GM21423 (cell line): Measurements from ENCODE around the gene TMEM131.

Source experiments
- ATAC-seq: cut with Tn5 transposase; IDR thresholded peaks from one replicate; pipeline ENCODE4 v1.9.1; 2021; ENCODE audit warnings: mild to moderate bottlenecking, moderate library complexity; ENCODE audit not compliant: unreplicated experiment

Gene TMEM131

DNA sequence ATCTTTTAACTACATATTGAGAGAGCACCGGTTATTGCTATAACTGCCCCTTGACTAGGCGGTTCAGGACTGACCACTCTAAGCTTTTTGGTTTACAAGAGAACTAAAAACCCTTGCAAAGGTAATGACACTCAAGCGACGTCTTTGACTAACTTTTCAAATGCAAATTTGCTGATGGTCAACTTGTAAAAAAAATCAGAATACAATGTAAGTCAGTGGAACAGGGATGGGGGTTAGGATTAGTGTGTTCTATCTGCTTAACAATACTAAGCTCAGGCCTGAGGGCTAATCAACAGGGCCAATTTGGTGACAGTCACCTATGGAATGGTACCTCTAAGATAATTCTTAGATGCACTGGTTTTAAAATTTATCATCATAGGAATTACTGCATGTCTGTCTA lies 225.3 kb downstream of the TMEM131 start:
- no peak for ATAC-seq

DNA sequence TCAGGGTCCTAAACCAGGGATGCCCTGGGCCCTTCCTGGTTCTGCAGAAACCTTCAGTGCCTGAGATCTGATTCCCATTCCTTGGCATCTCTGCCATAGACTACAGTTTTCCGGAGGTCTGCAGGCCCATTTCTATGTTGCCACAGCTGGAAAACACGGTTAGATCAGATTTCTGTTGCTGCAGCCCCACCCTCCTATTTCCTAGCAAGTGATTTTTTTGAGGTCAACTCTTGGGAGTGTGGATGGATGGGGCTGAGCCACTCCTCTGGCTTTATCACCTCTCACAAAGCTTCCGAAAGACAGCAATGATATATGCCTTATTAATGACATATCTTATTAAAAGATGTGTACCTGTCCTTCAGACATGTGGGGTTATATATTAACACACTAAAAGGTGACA lies 226.0 kb downstream of the TMEM131 start:
- no peak for ATAC-seq

DNA sequence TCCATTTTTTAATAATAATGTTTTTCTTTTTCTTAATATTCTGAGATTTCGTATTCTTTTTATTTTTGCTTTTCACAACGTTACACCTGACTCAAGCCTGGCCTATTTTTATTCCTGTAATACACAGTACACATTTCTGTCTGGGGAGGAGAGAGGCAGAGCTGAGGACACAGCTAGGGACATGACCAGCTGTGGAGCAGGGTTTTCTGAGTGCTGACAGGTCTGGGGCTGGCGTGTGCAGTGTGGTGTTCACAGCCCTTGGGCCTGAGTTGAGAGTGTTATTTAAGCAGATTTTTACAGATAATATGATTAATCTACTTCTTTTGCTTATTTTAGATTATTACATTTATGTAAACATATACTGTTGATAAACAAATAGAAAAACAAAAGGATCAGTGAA lies 226.4 kb downstream of the TMEM131 start:
- no peak for ATAC-seq

DNA sequence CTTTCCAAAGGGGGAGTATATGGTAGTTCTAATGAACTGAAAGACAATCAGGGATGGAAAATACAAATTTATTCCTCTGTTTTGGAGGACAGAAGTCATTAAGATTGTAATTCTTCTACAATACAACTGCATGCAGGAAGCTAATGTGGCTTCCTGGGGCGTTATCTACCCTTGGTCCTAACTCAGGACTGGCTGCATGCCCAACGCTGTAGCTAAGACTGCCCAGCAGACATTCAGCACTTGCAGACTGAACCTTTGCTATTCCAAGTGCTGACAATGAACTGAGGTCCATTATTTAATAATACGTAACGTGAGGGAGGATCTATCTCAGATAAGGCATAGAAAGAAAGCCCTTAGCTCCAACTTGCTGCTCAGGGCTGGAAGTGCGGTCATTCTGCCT lies 229.2 kb downstream of the TMEM131 start:
- no peak for ATAC-seq

DNA sequence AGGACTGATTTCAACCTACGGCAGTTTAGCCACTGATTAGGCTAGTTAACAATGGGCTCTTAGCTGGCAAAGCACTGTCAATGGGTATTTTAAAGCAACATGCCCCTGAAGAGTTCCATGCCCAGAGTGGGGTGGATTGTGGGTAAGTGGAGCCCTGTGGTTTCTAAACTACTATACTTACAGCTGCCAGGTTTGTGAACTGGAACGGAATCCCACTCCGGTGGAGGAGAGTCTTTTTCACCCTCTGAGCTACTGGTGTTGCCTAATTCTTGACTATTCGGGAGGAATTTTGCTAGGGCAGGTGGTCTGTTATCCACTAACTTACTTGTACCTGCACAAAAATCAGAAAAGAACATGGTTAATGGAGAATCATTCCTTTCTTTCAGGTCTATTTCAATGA lies 229.8 kb downstream of the TMEM131 start:
- ATAC-seq: no peak

DNA sequence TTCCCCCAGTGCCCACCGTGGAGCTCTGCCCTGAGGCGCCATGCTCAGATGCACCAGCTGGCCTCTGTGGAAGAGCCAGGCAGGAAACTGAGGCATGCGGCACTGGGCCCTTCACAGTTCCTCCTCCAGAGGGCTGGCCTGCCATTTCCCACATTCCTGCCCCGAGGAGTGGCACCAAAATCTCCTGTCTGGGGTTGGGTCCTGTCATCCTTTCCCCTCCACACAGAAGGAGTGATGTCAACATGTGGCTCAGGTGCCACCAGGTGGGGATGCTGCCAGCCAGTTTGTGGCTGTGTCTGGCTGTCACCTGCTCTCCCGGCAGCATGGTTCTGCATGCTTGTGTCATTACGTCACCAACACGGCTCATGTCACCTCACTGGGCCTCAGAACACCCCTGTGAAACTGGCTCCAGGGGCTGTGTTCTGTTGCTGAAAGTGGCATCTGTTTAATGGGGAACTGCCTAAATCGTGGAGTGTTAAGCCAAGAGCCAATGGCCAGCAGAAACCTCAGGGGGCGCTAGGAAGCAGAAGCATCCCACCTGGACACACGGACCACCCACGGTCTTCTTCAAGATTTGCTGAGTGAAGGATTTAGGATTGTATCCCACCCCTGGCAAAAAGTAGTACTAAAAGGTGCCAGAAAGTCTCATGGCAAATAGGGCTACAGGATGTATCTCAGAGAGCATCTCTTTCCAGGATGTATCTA lies 231.0 kb downstream of the TMEM131 start:
- no peak for ATAC-seq

DNA sequence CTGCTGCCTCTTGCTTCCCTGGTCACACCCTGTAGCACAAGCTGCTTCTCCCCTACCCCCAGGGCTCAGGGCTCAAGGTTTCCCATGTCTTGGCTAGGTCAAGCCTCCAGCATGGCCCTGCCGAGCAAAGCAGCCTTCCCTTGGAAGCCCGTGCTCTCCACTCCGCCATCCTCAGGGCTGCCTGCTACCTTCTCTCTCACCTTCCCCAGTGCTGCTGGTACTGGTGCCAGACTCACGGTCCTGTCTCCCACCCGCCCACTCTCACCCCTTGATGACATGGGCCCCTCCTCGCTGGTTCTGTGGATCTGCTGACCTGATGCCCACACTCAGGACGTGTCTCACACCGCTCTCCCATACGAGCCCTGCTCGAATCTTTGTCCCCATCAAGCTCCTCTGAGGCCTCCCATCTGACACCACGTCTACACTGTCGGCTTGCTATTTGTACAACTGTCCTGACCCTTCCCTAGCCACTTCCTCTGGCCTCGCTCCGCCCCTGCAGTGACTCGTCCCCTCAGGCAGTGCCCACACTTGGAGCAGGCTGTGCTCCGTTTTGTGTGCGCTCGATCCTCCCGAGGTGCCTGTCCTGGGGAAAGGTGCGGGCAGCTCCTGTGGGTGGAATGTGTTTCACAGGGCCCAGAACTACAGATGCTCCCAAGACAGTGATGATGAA lies 232.4 kb downstream of the TMEM131 start:
- ATAC-seq: no peak

DNA sequence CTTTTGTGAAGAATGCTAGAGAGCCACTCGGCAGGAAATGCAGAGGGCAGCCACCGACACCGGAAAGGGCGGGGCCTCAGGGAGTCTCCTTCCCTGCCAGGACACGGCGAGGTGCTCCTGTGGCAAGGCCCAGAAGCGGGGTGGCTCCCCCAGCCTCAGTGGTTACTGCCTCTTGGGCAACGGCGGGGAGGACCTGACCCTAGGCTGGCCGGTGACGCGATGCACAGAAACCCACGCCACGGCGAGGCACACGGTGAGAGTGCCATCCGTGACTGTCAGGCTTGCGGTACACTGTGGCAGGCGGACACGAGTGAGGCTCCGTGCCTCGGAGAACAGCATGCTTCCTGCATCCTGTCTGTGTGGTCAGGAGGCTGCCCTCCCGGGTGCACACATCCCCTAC lies 234.6 kb downstream of the TMEM131 start:
- ATAC-seq: no peak

DNA sequence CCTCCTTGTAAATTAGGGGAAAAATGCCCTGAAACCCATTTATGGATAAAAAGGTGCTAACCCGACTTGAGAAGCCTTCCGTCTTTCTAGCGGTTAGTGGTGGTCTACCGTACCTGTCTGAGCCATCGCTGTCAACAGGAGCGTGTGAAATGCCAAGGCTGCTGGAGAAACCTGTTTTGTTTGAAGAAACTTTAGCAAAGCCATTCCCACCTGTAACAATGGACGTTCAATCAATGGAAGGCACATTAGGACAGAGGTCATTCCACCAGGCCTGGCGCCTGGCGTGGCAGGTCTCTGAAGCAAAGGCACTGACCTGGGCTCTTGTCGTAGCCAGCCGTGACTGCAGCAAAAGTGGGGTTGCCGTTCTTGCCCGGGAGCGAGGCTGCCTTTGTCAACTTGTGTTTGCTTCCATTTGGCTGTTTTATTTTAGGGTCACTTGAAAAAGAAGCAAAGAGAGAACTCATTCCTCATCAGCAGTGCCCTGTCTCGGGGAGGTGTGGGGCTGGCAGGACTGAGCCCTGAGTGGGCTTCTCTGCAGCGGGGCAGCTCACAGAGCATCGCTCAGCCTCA lies 235.2 kb downstream of the TMEM131 start:
- ATAC-seq: no peak

DNA sequence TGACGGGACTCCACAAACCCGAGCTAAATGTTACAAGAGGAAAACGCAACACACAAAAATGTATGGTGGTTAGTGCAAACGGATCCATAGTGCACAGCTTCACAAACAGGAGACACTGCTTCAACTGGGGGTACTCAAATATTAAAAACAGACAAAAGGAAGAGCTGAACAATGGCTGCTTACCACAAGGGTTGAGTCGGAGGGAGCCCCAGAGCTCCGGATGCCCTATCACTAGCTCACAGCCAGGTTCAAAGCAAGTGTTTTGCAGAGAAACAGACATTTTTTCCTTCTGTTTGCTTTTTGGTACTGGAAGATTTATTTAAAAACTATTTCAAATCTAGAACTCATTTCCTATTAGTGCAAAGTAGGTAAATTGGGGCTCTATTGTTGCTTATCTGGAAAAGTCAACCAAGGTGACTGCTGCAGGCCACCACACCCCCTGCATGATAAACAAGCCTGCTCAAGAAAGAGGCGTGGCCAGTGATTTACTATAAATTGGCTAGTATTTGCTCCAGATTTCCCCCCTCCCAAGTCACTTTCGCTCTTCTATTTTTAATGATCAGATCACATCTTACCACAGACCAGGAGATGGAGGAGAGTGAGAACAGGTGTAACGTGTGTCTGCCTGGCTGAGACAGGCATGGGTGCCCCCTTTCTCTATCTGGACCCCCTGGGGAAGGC lies 235.9 kb downstream of the TMEM131 start:
- no peak for ATAC-seq

DNA sequence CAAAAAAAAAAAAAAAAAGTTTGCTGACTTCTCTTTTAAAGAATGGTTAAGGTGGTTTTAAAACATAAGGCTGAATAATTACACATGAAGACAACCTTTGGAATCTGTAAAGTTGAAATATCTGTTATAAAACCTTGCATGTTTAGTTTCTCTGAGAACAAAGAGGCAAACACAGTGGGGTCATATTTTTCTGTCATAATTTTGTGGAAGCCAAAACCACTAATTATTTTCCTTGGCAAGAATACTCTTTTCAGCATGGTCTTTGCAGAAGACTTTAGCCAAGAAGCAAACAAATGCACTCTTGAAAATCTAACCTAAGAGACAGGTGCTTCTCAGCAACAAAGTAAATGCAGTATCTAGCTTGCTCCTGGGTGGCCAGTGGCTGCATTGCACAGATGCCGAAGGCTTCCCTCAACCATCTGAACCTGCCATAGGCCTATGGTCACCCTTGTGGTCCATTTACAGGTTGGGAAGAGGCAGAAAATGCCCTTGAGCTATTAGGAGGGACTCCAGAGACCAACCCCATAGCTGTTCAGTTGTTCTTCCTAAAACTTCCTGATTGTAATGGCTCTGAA lies 237.5 kb downstream of the TMEM131 start:
- no peak for ATAC-seq

DNA sequence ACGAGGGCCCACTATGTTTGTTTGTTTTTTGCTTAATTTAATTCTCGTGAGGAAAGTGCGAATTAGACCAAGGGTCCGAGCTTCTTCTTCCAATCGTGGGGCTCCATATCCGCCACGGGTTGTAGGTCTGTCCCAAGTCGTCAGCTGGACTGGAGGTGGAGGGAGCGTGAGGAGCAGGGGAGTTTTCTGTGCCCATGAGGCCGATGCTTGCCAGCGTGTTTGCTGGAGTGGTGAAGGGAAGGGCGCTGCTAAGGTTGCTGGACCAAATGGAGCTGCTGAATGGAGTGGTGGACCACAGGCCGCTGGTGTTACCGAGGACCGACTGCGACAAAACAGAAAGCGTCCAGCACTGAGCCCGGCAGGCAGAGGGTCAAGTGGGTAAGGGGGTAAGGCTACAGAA lies 238.7 kb downstream of the TMEM131 start:
- ATAC-seq: no peak

DNA sequence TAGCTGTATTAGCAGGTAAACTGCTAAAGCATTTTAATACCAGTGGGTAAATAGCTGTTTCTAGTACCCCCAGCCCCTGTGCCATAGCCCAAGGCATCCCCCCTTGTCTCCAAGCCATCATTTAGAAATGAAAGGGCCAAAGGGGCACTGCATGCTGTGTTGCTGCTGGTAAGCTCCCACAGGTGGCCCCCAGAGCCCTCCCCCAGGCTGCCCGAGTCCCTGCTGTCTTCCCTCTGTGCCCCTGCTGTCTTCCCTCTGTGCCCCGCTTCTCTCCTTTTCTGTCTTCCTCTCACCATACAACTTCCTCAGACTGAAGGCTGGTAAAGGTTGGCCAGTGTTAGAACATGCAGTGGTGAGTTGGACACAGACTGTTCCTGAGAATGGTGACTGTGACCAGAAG lies 240.3 kb downstream of the TMEM131 start:
- no peak for ATAC-seq

DNA sequence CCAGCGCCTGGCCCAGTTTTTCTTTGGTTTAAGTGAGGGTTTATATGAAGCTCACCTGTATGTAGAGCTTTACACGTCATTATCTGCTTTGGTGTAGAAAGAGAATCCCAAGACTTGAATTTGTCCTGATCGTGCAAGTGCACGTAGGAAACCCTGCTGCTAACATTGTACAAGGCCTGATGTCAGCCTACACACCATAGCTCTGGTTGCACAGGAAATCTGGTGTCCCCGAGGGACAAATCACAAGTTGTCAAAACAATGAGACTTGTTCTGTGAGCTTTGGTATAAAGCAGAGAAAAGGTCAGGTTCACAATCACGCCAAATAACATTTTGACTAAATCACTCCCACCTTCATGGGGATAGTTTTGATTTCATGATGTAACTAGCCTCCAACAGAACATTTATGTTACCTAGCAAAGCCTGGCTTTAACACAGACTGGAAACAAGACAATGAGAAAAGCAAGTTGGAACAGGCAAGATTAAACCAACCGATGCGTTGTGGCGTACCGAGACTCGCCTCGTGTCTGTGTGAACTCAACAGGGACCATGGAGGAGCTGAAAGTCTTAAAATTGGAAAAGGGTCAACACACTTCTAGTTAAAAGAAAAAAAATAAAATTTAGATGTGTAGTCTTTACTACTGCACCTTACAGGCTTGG lies 240.9 kb downstream of the TMEM131 start:
- no peak for ATAC-seq

DNA sequence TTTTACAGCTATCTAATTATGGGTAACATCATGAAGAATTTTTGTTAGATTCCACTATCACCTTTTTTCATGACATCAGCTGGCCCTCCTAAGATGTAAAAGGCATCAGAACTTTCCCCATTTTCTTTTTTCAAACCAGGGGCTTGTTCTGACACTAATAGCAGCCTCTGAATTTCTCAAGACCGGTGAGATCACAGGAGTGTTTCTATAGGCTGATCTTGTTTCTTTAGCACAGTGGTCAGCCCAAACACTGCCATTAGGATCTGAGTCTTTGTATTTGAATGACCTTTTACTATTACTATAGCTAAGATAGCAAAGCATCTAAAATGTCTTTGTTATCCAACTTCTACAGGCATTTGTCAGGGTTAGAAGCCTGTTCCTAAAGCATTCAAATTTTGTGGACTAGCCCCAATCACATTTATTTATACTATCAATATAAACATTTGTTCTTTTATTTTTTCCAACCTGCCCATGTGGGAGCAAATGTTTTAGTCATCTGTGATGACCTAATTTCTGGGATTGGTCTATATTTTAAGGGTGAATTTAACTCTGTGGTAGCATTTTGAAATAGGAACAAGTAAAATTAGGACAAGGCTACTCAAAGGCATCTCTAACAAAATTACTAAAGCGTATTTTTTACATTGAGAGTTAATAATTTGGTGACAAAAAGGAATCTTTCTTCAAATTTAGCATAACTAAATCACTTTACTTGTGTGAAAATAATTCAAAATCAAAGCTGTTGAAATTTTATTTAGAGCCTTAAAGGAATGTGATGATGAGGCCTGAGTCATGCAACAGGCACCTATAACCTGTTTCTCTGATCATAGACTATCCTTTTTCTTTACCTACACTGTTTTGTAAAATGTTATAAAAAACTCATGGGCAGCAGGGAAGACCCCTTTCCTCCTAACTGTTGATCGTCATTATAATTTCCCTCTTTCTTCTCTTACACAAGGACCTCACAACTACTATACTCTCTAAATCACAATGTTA lies 243.1 kb downstream of the TMEM131 start:
- no peak for ATAC-seq

DNA sequence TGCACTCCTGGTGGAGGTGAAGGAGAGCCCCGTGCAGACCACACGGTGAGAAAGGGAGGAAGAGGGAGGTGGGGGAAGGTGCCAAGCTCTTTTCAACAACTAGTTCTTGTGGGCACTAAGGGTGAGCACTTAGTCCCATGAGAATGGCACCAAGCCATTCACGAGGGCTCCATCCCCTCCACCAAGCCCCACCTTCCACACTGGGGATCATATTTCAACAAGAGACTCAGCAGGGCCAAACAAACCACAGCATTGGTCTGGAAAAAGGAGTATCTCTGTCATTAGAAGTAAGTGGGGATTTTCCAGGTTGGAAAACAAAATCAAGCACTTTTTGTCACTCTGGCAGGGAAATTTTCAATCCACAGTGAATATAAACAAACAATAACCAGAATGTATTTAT lies 244.0 kb downstream of the TMEM131 start:
- ATAC-seq: no peak

DNA sequence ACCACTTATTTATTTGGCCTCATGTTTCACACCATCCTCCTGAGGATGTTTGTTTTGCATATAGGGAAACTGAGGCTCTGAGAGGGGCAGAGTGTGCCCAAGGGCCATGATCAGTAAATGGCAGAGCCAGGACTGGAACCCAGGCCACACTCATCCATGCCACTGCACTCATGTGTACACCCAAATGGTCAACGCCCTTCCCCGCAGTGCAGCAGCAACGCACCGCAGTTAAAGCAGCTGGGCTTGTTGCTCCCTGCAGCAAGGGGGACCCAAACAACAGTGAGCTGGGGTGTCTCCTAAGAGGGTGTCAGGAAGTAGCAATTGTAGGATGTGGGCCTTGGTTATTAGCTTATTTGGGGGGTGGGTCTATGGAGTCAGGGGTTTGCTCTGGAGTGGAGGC lies 245.7 kb downstream of the TMEM131 start:
- ATAC-seq: no peak

DNA sequence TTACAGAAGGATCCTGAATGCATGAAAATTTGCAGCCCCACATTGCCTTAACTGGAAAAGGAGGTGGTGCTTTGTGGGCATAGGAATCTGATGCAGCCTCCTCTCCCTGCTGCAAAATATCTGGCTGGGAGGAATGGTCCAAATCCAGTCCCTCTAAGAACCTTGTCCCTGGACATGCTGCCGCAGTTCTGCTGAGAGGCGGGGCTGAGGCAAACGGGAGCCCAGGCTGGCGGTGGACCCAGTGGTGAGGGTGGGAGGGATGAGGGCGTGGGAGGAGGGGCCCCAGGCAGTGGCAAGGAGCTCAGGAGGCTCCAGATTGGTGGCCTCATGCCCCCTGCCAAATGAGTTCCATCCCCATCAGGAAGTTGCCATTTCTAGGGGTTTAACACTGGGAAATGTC lies 246.2 kb downstream of the TMEM131 start:
- ATAC-seq: no peak

DNA sequence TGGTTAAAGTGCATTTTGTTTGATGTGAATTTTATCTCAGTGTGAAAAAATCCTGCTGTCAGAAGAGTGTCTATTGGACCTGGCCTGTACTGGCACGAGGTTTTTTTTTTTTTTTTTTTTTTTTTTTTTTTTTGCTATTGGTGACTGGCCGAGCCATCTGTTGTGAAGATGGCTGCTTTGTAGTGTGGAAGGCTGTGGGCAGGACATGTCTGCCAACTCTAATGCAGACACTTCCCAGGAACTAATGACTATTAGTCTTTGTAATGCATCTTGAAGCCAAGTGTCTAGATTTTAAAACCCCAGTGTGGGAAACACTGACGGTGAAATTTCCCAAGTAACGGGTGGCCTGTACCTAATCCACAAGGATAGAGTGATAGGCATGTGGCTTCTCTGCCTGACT lies 248.0 kb downstream of the TMEM131 start:
- ATAC-seq: no peak

DNA sequence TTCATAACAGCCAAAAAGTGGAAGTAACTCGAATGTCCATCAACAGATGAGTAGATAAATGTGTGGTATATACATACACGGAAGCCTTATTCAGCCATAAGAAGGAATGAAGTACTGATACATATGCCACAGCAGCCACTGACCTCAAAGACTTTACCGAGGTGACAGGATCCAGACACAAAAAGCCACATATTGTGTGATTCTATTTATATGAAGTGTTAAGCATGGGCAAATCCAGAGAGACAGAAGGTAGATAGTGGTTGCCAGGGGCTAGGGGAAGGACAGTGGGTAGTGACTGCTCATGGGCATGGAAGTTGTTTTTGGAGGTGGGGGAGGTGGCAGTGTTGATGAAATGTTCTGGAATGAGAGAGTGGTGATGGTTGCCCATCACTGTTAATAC lies 248.5 kb downstream of the TMEM131 start:
- ATAC-seq: no peak
